ENCODE measurements around the gene USP12.

Gene USP12

DNA sequence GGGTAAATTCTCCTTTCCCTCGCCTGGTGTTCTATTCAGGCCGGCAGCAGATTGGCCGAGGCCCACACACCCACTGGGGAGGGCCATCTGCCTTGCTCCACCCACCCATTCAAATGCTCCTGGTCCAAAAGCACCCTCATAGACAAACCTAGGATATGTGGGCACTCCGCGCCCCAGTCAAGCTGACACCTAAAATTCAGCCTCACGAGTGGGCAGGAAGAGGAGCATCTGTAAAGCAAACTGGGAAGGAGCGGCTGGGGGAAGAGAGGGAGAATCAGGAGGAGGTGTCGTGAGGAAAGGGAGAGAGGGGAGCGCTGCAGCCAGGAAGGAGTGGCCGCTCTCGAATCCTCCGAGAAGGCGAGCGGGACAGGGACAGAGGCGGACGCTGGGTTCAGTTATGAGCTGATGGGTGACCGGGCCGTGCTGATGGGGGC is 136.9 kb downstream of the USP12 start:
- DNase-seq (ENCODE audit: low read depth): peak; percentile 32

DNA sequence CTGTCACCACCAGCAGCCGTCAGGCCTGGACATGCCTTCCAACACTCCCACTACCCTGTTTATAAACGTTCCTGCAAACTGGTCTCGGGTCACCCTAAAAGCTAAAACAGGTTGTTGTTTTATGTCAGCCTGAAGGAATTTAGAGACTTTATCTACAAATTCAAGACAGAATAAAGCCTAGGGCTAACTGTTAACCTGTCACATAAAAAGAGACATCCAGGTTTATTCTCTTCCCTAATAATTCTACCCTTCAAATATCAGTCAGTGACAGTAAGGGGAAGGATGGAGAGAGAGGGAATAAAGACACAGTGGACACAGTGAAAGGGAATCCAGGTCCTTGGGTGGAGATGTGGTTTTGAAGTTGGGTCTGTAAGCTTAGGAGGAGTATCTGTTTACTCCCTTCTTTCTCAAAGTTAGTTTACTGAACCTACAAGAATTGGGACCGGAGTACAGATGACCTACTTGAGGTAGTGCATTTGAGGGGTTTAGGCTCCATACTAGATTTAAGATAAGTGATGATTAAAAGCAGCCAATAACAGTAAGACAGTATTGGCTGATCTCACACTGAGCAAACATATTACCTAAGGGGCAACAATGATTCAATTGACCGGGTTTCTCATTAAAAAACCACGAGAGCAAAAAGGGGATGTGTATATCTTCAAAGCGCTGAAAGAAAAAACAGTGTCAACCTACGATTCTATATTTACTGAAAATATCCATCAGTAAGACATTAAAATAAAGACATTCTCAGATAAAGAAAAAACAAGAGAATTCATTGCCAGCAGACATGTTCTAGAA is 142.7 kb downstream of the USP12 start:
- DNase-seq (ENCODE audit: low read depth): no peak

GRCh38 chr13:27027086-27027667 is 144.4 kb downstream of the USP12 start:
- no peak for DNase-seq (ENCODE audit: low read depth)

GRCh38 chr13:27026396-27026795 is 145.2 kb downstream of the USP12 start:
- no peak for DNase-seq (ENCODE audit: low read depth)

DNA sequence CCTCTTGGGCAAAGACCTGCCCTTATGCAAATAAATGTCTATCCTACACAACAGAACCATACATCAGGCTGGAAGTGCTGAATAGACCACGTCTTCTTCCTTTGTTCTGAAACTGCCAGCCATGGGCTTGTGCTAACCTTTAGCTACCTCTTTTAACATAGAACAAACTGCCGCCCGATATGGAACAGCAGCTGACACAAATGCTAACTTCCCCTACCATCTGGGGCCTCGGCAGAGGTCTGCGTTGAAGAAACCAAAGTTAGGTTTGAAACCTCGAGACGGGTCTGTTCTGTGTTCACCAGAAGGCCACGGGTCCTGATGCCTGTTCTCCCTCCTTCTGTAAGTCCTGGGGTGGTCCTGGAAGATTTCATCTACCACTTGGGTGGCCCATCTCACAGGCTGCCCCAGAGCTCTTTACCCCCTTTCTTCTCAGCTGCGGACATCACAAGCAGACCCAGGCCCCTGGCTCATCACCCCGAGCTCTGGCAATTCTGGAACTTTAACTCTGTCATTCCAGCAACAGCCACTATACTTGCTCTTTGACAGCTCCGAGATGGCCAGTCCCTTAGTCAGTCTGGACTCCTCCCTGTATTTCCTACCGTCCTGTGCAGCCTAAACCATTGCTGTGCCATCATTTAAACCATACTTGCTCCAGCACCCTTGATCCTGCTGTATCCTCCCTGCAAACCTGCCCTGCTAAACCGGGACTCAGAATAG is 146.7 kb downstream of the USP12 start:
- no peak for DNase-seq (ENCODE audit: low read depth)

- no peak for DNase-seq (ENCODE audit: low read depth)
These were observed 147.5 kb downstream of the USP12 start for GRCh38 chr13:27024074-27024461.

DNA sequence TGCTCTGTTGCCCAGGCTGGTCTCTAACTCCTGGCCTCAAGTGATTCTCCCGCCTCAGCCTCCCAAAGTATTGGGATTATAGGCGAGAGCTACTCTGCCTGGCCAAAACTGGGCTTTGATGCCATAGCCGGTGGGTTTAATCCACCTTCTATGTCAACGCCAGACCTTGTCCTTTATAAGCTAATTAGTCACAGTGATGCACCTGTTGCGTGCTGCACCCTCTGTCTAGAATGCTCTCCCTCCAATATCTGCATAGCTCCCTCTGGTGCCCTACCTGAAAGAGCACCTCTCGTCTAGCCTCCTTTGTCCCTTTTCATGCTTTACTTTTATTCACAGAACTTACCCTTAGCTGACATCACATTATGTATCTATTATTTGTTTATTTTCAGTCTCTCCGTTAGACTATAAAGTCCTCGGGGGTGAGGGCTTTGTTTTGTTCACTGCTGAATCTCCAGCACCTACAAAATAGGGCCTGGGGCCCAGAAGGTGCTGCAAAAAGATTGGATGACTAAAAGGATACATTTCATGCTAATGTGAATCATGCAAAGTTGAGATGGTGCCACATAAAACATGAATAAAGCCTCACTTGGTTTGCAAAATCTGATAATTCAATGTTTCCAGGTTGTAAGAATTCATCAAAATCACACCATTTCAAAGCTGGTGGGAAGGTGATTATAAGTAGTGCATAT is 148.1 kb downstream of the USP12 start:
- DNase-seq (ENCODE audit: low read depth): no peak

GRCh38 chr13:27022571-27023311 is 148.9 kb downstream of the USP12 start:
- peak; percentile 56 for DNase-seq (ENCODE audit: low read depth)

DNA sequence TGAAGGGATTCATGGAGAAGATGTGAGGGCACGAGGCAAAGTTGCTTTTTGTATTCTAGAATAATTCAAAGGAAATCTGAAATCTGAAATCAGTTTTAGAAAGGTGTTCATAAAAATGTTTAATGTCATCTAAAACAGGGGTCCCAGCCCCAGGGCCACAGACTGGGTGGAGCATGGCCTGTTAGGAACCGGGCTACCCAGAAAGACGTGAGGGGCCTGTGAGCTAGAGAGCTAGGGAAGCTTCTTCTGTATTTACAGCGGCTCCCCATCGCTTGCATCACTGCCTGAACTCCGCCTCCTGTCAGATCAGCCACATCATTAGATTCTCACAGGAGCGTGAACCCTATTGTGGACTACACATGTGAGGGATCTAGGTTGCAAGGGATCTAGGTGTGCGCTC is 151.2 kb downstream of the USP12 start:
- DNase-seq (ENCODE audit: low read depth): no peak

- no peak for DNase-seq (ENCODE audit: low read depth)
These were observed 152.7 kb downstream of the USP12 start for GRCh38 chr13:27018882-27019281.

- DNase-seq (ENCODE audit: low read depth): no peak
These were observed 153.2 kb downstream of the USP12 start for GRCh38 chr13:27018344-27018861.

DNA sequence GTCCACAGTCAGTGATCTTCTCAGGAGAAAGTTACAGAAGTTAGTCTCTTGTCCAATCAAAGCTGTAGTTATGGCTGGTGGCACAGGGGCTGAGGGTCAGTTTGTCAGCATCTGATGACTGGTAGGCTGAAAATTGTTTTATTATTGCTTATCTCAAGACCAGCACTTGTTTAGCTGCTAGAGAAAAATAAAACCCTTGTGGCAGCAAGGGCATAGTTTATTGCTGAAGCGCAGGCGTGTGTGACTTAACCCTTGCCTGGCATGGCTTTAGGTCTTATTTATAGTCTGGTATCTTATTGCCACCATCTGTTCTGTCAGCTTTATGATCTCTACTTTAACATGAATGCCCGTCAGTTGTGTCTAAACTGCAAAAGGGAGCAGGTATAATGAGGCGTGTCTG is 154.7 kb downstream of the USP12 start:
- DNase-seq (ENCODE audit: low read depth): no peak
